DOHH2 (cell line): ENCODE measurements around the gene TRPM2.

Experiments
- CTCF ChIP-seq: fragments of 200-600 bp; sonication (generic); IDR thresholded peaks from one replicate; pipeline ENCODE4 v1.5.1; 2014; ENCODE audit warnings: antibody characterized with exemption, mild to moderate bottlenecking, low read depth, low read length; ENCODE audit not compliant: poor library complexity, severe bottlenecking
- EZH2phosphoT487 ChIP-seq: fragments of 200-600 bp; sonication (generic); IDR thresholded peaks from 2 replicates; pipeline ENCODE4 v1.6.1; 2017; ENCODE audit warnings: borderline replicate concordance, mild to moderate bottlenecking, antibody characterized with exemption, low read length, moderate library complexity, mixed read lengths

- no peak for TF ChIP-seq CTCF
- TF ChIP-seq EZH2phosphoT487 = no peak
These were observed 13.3 kb downstream of the TRPM2 start for GRCh38 chr21:44366586-44367211.
